Adrenal gland (tissue), 12 donors: Measurements from ENCODE around the gene KCNJ16. TPM values are rescaled to one million over a fixed set of nuclear protein-coding genes. Genes with fewer than 3 reads are reported as not detected.

Experiments used
- DNase-seq, 7 donors: peaks; one replicate each; pipeline ENCODE4 v3.0.0-alpha.2; 2019 to 2020
- H3K27ac ChIP-seq, 5 donors: fragments of 200-600 bp; sonication (generic) in 4 of 5; 1 replicate in 3 of 5; 2 replicates in 2 of 5; pipeline versions ENCODE4 v1.5.1 to v1.8.0; 2016 to 2020; ENCODE audit warnings: mild to moderate bottlenecking in 1 of 5
- H3K27me3 ChIP-seq: fragments of 200-600 bp; 2 replicates; pipeline ENCODE4 v1.8.0; 2021
- H3K36me3 ChIP-seq, 2 donors: fragments of 200-600 bp; replicated peaks in 1 of 2; 1 replicate in 1 of 2; 2 replicates in 1 of 2; pipeline versions ENCODE4 v1.5.1 to v1.8.0; 2018 to 2022
- H3K4me1 ChIP-seq, 2 donors: fragments of 200-600 bp; replicated peaks in 1 of 2; 1 replicate in 1 of 2; 2 replicates in 1 of 2; pipeline versions ENCODE4 v1.5.1 to v1.8.0; 2018 to 2021
- H3K4me3 ChIP-seq, 4 donors: fragments of 200-600 bp; sonication (generic) in 3 of 4; one replicate each; pipeline ENCODE4 v1.5.1; 2016 to 2018
- H3K9me3 ChIP-seq, 3 donors: fragments of 200-600 bp; sonication (generic) in 1 of 3; replicated peaks in 1 of 3; 1 replicate in 2 of 3; 2 replicates in 1 of 3; pipeline versions ENCODE4 v1.5.1 to v1.8.0; 2016 to 2021
- CTCF ChIP-seq, 6 experiments: fragments of 450-650 bp in 4 of 6; fragments of 200-600 bp in 2 of 6; sonication (generic) in 1 of 6; IDR thresholded peaks; 1 replicate in 5 of 6; 2 replicates in 1 of 6; pipeline versions ENCODE4 v1.5.1 to v1.8.0; 2016 to 2021; ENCODE audit warnings: antibody characterized with exemption in 6 of 6, mild to moderate bottlenecking in 2 of 6, moderate library complexity in 1 of 6
- POLR2A ChIP-seq, 2 donors: fragments of 450-650 bp; IDR thresholded peaks; one replicate each; pipeline ENCODE4 v1.6.1; 2017; ENCODE audit warnings: antibody characterized with exemption in 2 of 2, mild to moderate bottlenecking in 2 of 2, moderate library complexity in 1 of 2
- WGBS, 4 donors: extraction: QIAGEN DNeasy Blood & Tissue Kit in 2 of 4; methylation state at CpG; one replicate each; pipeline versions ENCODE4 v1.1.5 to v1.1.7; 2013 to 2017; 5-methylcytosine and 5-hydroxymethylcytosine counted together
- intact Hi-C, 2 donors: fragments of 100-400 bp; cut with DNase I; formaldehyde crosslinking; loops; one replicate each; pipeline versions ENCODE4 v1.14.1 to v1.15.0; 2022 to 2023
- polyA plus RNA-seq, 3 donors: library from polyadenylated mRNA; stranded (reverse); fragments of 200-250 nt in 2 of 3; fragments of 350-450 nt in 1 of 3; fragmentation: Illumina TruSeq in 1 of 3; extraction: RNeasy Lipid Tissue Mini Kit (QIAGEN cat#74804) in 1 of 3; gene quantifications; one replicate each; pipeline ENCODE4 v1.2.3, GENCODE V29; 2013 to 2014
- total RNA-seq, 9 donors: library from RNA; depleted of rRNA in 4 of 9; stranded (reverse); fragments of >200 nt in 4 of 9; fragments of 120-200 nt in 1 of 9; fragmentation: NEBNext Ultra II Directional in 1 of 9; extraction: Animal tissue kit (Norgen Biotek cat#: 25700) in 1 of 9; gene quantifications; one replicate each; pipeline versions ENCODE4 v1.1.0 to v1.2.4, GENCODE V29; 2013 to 2023
- donor health status: healthy with polysubstance abuse.
- donor health status: Bipolar disorder and iron deficiency.
- donor health status: DM: yes; HTN: yes; CAD: no.
- donor health status: DM: no; HTN: no; CAD: no.
- donor health status: DM: no; HTN: no; CAD: no.
- donor health status: DM: yes; HTN: yes; CAD: no.

The KCNJ16 gene
- total and polyA plus RNA-seq, 12 donors = 0.05 to 1.0 (median 0.24) TPM; not detected in 3

DNA sequence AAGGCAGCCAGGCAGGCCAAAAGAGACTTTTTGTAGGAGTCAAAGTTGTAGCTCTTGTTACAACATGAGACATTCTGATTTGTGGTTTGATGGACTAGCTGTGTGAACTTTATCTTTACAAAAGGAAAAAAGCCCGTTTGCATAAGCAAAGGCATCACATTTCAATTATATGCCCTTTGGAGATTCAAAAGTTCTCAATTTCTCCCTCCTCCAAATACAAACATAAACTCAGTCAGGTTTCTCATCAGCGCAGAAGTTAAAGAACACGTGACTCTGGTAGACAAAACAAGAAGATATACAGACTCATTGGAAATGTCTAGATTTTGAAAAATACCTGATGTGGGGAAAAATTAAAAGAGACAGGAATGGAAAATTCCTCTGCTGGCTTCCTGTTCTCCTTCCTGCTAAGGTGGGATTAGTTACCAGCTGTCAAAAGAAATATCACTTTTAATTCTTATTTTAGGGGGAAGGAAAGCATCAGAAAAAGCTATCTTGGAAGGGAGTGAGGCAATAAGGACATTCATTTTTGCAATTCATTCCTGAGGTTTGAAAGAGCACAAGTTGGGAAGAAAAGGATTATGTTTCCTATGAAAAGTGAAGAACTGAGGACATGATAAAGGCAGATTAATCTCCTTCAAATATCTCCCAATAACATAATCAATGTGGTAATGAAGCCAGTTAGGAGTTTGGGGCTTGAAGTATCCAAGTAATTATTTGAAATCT is 4.6 kb upstream of the KCNJ16 start:
- no peaks in the 10 kb centered on the region for H3K9me3 ChIP-seq
- no peak overlapping the region for H3K4me3 ChIP-seq
- H3K27me3 ChIP-seq = no peaks in the 10 kb centered on the region
- no peak for TF ChIP-seq POLR2A (IDR thresholded peaks at IDR 0.05)
- no peak for TF ChIP-seq CTCF (IDR thresholded peaks at IDR 0.05)
- no peak overlapping the region for H3K27ac ChIP-seq
- intact Hi-C loops = no loop called here
- H3K36me3 ChIP-seq = no peaks in the 10 kb centered on the region
- DNase-seq = no peak
- peaks cover 0 to 6% of the 10 kb centered on the region in 2 donors for H3K4me1 ChIP-seq
- WGBS, 4 donors = 61 to 70% (median 67%) methylated on average over 3 of the region's 3 CpGs

- TF ChIP-seq POLR2A (IDR thresholded peaks at IDR 0.05) = no peak
- TF ChIP-seq CTCF (IDR thresholded peaks at IDR 0.05) = no peak
- H3K27me3 ChIP-seq = no peaks in the 10 kb centered on the region
- H3K27ac ChIP-seq = no peak overlapping the region
- intact Hi-C loops = no loop called here
- H3K9me3 ChIP-seq = no peaks in the 10 kb centered on the region
- WGBS, 4 donors = 94 to 97% (median 95%) methylated on average over 4 of the region's 4 CpGs
- no peak for DNase-seq
- H3K36me3 ChIP-seq = no peaks in the 10 kb centered on the region
- no peak overlapping the region for H3K4me3 ChIP-seq
- H3K4me1 ChIP-seq = peaks cover 0 to 6% of the 10 kb centered on the region in 2 donors
Observed at GRCh38 chr17:70071127-70071526, 3.9 kb upstream of the KCNJ16 start.

DNA sequence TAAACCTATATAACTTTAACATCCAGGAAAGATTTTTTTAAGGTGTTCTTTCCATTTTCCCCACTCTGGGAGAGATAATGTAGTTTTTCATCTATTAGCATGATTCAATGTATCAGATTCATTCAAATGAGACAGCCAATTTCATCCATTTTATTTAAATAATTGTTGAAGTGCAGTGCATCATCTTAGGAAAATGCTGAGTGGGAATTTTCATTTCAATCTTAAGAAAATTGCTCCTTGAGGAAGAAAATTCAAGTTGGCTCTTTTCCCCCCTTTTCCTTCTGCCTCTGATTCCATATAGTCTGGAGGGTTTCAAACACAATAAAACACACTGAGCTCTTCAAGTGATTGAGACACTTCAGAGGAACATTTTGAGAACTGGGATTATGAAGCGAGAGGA is 3.4 kb upstream of the KCNJ16 start:
- intact Hi-C loops = no loop called here

More for the DNA sequence above, 3.4 kb upstream of the KCNJ16 start:
- no peak for TF ChIP-seq CTCF (IDR thresholded peaks at IDR 0.05)
- no peak for TF ChIP-seq POLR2A (IDR thresholded peaks at IDR 0.05)
- Histone ChIP-seq H3K27ac (no peak overlapping the region), H3K36me3 (no peaks in the 10 kb centered on the region), H3K27me3 (no peaks in the 10 kb centered on the region), H3K4me1 (peaks cover 0 to 6% of the 10 kb centered on the region in 2 donors), H3K9me3 (no peaks in the 10 kb centered on the region), H3K4me3 (no peak overlapping the region)
- DNase-seq = no peak
- 94 to 100% (median 98%) methylated on average over 1 of the region's 1 CpG for WGBS, 4 donors
